ENCODE data around the gene PRR30. TPM values are rescaled to one million over a fixed set of nuclear protein-coding genes. Genes with fewer than 3 reads are reported as not detected.

The PRR30 gene
- total and polyA plus RNA-seq, 10 of the 15 experiments (the other 5 are each of a cell fraction or from before 2014, with no cell fraction given): not detected

GRCh38 chr2:27170581-27171337, 31.5 kb upstream of the PRR30 start:
- DNase-seq (ENCODE audit: low read depth, low spot score): no peak
- 17% methylated on average over 6 of the region's 6 CpGs for WGBS (ENCODE audit: insufficient coverage, insufficient replicate concordance, low lambda C conversion rate, missing lambda C conversion rate)
- no peak overlapping the region for H3K4me3 ChIP-seq
- no peak overlapping the region for H3K27ac ChIP-seq (ENCODE audit: control insufficient read depth, insufficient read depth)
- H3K79me2 ChIP-seq (ENCODE audit: control insufficient read depth, insufficient read depth, low read length): no peaks in the 10 kb centered on the region
- POLR2A ChIA-PET: interaction anchor here (0.6 to 1.0 kb wide), 4 partner anchors 11 to 79 kb away, joined by 3 to 6 read pairs (median 4); no protein-coding TSS in a partner anchor
- RAD21 ChIA-PET (ENCODE audit: unreplicated experiment): interaction anchor here (1.0 to 2.4 kb wide), 5 partner anchors 14 to 132 kb away, joined by 3 to 8 read pairs (median 6); no protein-coding TSS in a partner anchor
- no peaks in the 10 kb centered on the region for H4K20me1 ChIP-seq (ENCODE audit: control insufficient read depth, insufficient read depth)
- H3K36me3 ChIP-seq (ENCODE audit: control insufficient read depth in 2 of 2, insufficient read depth in 2 of 2, low read length in 1 of 2): no peaks in the 10 kb centered on the region
- intact Hi-C loops (cut with micrococcal nuclease; ENCODE audit: unreplicated experiment): loop anchor here (10.0 kb wide), 1 partner anchor 114 kb away; the partner anchor contains the start of gene TRIM54
- no peak overlapping the region for H2AFZ ChIP-seq (ENCODE audit: control insufficient read depth, low read depth, low read length)
- no TSS peak for BruUV-seq (replicated peaks)
- TF ChIP-seq CBX3 (IDR thresholded peaks at IDR 0.05; ENCODE audit: borderline replicate concordance, low read depth): no peak
- no peak for TF ChIP-seq RELA (IDR thresholded peaks at IDR 0.05; ENCODE audit: borderline replicate concordance, partially characterized antibody)
- no peak for TF ChIP-seq BCLAF1 (IDR thresholded peaks at IDR 0.05)
- TF ChIP-seq PML (IDR thresholded peaks at IDR 0.05; ENCODE audit: low read length): no peak
- no peak for TF ChIP-seq SIX5 (IDR thresholded peaks at IDR 0.05; ENCODE audit: low read depth, low read length, severe bottlenecking)
- TF ChIP-seq STAT1 (conservative IDR thresholded peaks at IDR 0.05): no peak
- TF ChIP-seq TBL1XR1 (IDR thresholded peaks at IDR 0.05; ENCODE audit: low read depth, low read length): no peak
- no peak for TF ChIP-seq PAX5 (IDR thresholded peaks at IDR 0.05; ENCODE audit: borderline replicate concordance, low read depth, low read length)
- no peak for TF ChIP-seq IRF4 (IDR thresholded peaks at IDR 0.05; ENCODE audit: low read depth, low read length)
- no peak for TF ChIP-seq SIN3A (IDR thresholded peaks at IDR 0.05; ENCODE audit: low read depth, low read length)
- no peak for TF ChIP-seq SUPT20H (IDR thresholded peaks at IDR 0.05; ENCODE audit: borderline replicate concordance, control insufficient read depth, low read depth, low read length)
- TF ChIP-seq HDAC6 (IDR thresholded peaks at IDR 0.05; ENCODE audit: unreplicated experiment): no peak
- TF ChIP-seq CEBPZ (IDR thresholded peaks at IDR 0.05; ENCODE audit: low read depth, low read length): no peak
- no peak for TF ChIP-seq NR2C2 (IDR thresholded peaks at IDR 0.05; ENCODE audit: borderline replicate concordance, control insufficient read depth, insufficient read length, low read depth)
- TF ChIP-seq RB1 (IDR thresholded peaks at IDR 0.05; ENCODE audit: borderline replicate concordance): no peak
- no peak for TF ChIP-seq BMI1 (IDR thresholded peaks at IDR 0.05; ENCODE audit: borderline replicate concordance)
- no peak for TF ChIP-seq EED (IDR thresholded peaks at IDR 0.05; ENCODE audit: low read depth)
- TF ChIP-seq SRF (IDR thresholded peaks at IDR 0.05; ENCODE audit: low read depth in 2 of 2, low read length in 2 of 2): no peak
- SMC1A ChIA-PET (ENCODE audit: uncharacterized antibody, unreplicated experiment): interaction anchor here (0.8 to 2.6 kb wide), 4 partner anchors 12 to 109 kb away, joined by 3 to 9 read pairs (median 6); no protein-coding TSS in a partner anchor
- H3K9ac ChIP-seq (ENCODE audit: control insufficient read depth, insufficient read depth, low read length): no peak overlapping the region
- H3K4me2 ChIP-seq (ENCODE audit: control insufficient read depth, insufficient read depth): no peak overlapping the region
- H3K4me1 ChIP-seq (ENCODE audit: control insufficient read depth, insufficient read depth, low read length): peaks cover 9% of the 10 kb centered on the region
- peak; percentile 64 for ATAC-seq
- H3K27me3 ChIP-seq (replicated peaks in 1 of 2; ENCODE audit: control insufficient read depth in 2 of 2, insufficient read depth in 2 of 2, low read length in 1 of 2): no peaks in the 10 kb centered on the region; a peak in 1 of 4 replicates
- peaks cover 1% of the 10 kb centered on the region; the same call in 1 of the 3 replicates for H3K9me3 ChIP-seq (replicated peaks; ENCODE audit: control insufficient read depth, insufficient read depth, low read length)
- in situ Hi-C loops (cut with MboI): no loop called here
- FAIRE-seq: no peak
- CTCF ChIA-PET: interaction anchor here (0.6 to 2.6 kb wide), 21 partner anchors 11 to 322 kb away, joined by 3 to 20 read pairs (median 4); partner anchors contain the start of gene PREB

Measured in GM12878 (cell line).